ENCODE measurements around the gene GPAM. TPM values are rescaled to one million over a fixed set of nuclear protein-coding genes. Genes with fewer than 3 reads are reported as not detected.

Gene GPAM
- total and polyA plus RNA-seq, 2 donors (not counting 1 experiment from before 2014, with no cell fraction given) = 2.6 to 8.2 TPM

DNA sequence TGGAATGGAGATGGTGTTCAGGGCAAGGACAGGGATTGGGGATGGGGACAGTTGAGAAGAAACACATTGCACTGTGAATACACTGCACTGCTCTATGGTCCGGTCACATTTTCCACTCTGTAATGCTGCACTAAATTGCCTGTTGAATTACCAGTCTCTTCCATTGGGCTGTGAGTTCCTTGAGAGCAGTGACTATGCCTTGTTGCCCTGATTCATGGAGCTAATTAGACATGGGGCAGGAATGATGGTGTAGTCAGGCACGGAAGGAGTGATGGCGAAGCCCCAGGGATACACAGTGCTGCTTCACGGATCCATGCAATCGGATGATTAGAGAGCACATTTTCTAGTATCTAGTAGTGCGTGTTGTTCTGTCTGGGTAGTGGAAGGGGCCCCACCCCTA is 25.4 kb upstream of the GPAM start:
- no peaks in the 10 kb centered on the region for H4K20me1 ChIP-seq (ENCODE audit: control insufficient read depth, insufficient read depth, low read length, poor library complexity, severe bottlenecking)
- no peak for DNase-seq
- no peaks in the 10 kb centered on the region for H3K9me3 Mint-ChIP-seq (ENCODE audit: insufficient read depth)
- H3K9me3 ChIP-seq (ENCODE audit: control extremely low read depth in 1 of 3, control insufficient read depth in 2 of 3, insufficient read depth in 1 of 3, low read length in 2 of 3) = peaks cover 0 to 1% (median 0%) of the 10 kb centered on the region in 3 donors
- no peaks in the 10 kb centered on the region for H3K79me2 ChIP-seq (ENCODE audit: control insufficient read depth, insufficient read depth, low read length)
- CTCF ChIA-PET = no interaction called here
- H3K9ac ChIP-seq (ENCODE audit: low read length) = no peak overlapping the region
- H3K4me2 ChIP-seq (replicated peaks; ENCODE audit: low read depth, low read length, poor library complexity, severe bottlenecking) = no peak overlapping the region
- H3K36me3 ChIP-seq (replicated peaks in 1 of 2; ENCODE audit: control extremely low read depth in 1 of 2, control insufficient read depth in 1 of 2, extremely low read depth in 1 of 2, insufficient read depth in 2 of 2, low read length in 1 of 2) = no peaks in the 10 kb centered on the region
- WGBS (ENCODE audit: insufficient coverage) = 97% methylated on average over 4 of the region's 6 CpGs
- TF ChIP-seq, protein P1, sequence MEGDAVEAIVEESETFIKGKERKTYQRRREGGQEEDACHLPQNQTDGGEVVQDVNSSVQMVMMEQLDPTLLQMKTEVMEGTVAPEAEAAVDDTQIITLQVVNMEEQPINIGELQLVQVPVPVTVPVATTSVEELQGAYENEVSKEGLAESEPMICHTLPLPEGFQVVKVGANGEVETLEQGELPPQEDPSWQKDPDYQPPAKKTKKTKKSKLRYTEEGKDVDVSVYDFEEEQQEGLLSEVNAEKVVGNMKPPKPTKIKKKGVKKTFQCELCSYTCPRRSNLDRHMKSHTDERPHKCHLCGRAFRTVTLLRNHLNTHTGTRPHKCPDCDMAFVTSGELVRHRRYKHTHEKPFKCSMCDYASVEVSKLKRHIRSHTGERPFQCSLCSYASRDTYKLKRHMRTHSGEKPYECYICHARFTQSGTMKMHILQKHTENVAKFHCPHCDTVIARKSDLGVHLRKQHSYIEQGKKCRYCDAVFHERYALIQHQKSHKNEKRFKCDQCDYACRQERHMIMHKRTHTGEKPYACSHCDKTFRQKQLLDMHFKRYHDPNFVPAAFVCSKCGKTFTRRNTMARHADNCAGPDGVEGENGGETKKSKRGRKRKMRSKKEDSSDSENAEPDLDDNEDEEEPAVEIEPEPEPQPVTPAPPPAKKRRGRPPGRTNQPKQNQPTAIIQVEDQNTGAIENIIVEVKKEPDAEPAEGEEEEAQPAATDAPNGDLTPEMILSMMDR (IDR thresholded peaks at IDR 0.05) = no peak
- no peak for TF ChIP-seq EZH2 (IDR thresholded peaks at IDR 0.05; ENCODE audit: borderline replicate concordance, insufficient read depth, low read depth, low read length, poor library complexity, severe bottlenecking)
- H3K4me3 Mint-ChIP-seq = no peak overlapping the region
- no peak overlapping the region for H3K27ac Mint-ChIP-seq
- no peak overlapping the region for H3K4me3 ChIP-seq (ENCODE audit: control extremely low read depth in 1 of 5, extremely low read depth in 1 of 5, insufficient read depth in 1 of 5, low read depth in 2 of 5, low read length in 4 of 5)
- no peak for ATAC-seq (ENCODE audit: low read depth)
- no peak overlapping the region for H2AFZ ChIP-seq (ENCODE audit: insufficient read depth, low read depth, low read length, poor library complexity, severe bottlenecking)
- peaks cover 0 to 21% of the 10 kb centered on the region in 2 donors for H3K4me1 ChIP-seq (ENCODE audit: control insufficient read depth in 2 of 2, insufficient read depth in 2 of 2, low read length in 2 of 2)
- POLR2A ChIA-PET = no interaction called here
- peaks cover 19% of the 10 kb centered on the region for H3K4me1 Mint-ChIP-seq
- intact Hi-C loops (cut with micrococcal nuclease) = no loop called here
- H3K27ac ChIP-seq (ENCODE audit: low read length in 2 of 2) = no peak overlapping the region
- H3K27me3 ChIP-seq (replicated peaks in 1 of 4; ENCODE audit: control extremely low read depth in 1 of 4, control insufficient read depth in 3 of 4, insufficient read depth in 4 of 4, low read length in 3 of 4) = peaks cover 0 to 3% (median 0%) of the 10 kb centered on the region in 4 experiments
- H3K27me3 Mint-ChIP-seq = peaks cover 3% of the 10 kb centered on the region

GRCh38 chr10:112208292-112208691 is 24.7 kb upstream of the GPAM start:
- Histone ChIP-seq H3K79me2 (ENCODE audit: control insufficient read depth, insufficient read depth, low read length) (no peaks in the 10 kb centered on the region), H3K9me3 (ENCODE audit: control extremely low read depth in 1 of 3, control insufficient read depth in 2 of 3, insufficient read depth in 1 of 3, low read length in 2 of 3) (peaks cover 0 to 1% (median 0%) of the 10 kb centered on the region in 3 donors), H3K36me3 (replicated peaks in 1 of 2; ENCODE audit: control extremely low read depth in 1 of 2, control insufficient read depth in 1 of 2, extremely low read depth in 1 of 2, insufficient read depth in 2 of 2, low read length in 1 of 2) (no peaks in the 10 kb centered on the region), H4K20me1 (ENCODE audit: control insufficient read depth, insufficient read depth, low read length, poor library complexity, severe bottlenecking) (no peaks in the 10 kb centered on the region), H3K4me1 (ENCODE audit: control insufficient read depth in 2 of 2, insufficient read depth in 2 of 2, low read length in 2 of 2) (peaks cover 0 to 21% of the 10 kb centered on the region in 2 donors), H3K9ac (ENCODE audit: low read length) (no peak overlapping the region), H2AFZ (ENCODE audit: insufficient read depth, low read depth, low read length, poor library complexity, severe bottlenecking) (no peak overlapping the region), H3K27me3 (replicated peaks in 1 of 4; ENCODE audit: control extremely low read depth in 1 of 4, control insufficient read depth in 3 of 4, insufficient read depth in 4 of 4, low read length in 3 of 4) (peaks cover 0 to 3% (median 0%) of the 10 kb centered on the region in 4 experiments), H3K27ac (ENCODE audit: low read length in 2 of 2) (no peak overlapping the region), H3K4me2 (replicated peaks; ENCODE audit: low read depth, low read length, poor library complexity, severe bottlenecking) (no peak overlapping the region), H3K4me3 (ENCODE audit: control extremely low read depth in 1 of 5, extremely low read depth in 1 of 5, insufficient read depth in 1 of 5, low read depth in 2 of 5, low read length in 4 of 5) (no peak overlapping the region)
- CTCF ChIA-PET = no interaction called here
- no peak for ATAC-seq (ENCODE audit: low read depth)
- POLR2A ChIA-PET = no interaction called here
- DNase-seq = no peak
- TF ChIP-seq, protein P1 (IDR thresholded peaks at IDR 0.05) = no peak
- TF ChIP-seq EZH2 (IDR thresholded peaks at IDR 0.05; ENCODE audit: borderline replicate concordance, insufficient read depth, low read depth, low read length, poor library complexity, severe bottlenecking) = no peak
- H3K27ac Mint-ChIP-seq = no peak overlapping the region
- H3K4me3 Mint-ChIP-seq = no peak overlapping the region
- H3K4me1 Mint-ChIP-seq = peaks cover 22% of the 10 kb centered on the region
- intact Hi-C loops (cut with micrococcal nuclease) = no loop called here
- H3K9me3 Mint-ChIP-seq (ENCODE audit: insufficient read depth) = no peaks in the 10 kb centered on the region
- 54% methylated on average over 2 of the region's 4 CpGs for WGBS (ENCODE audit: insufficient coverage)
- peaks cover 3% of the 10 kb centered on the region for H3K27me3 Mint-ChIP-seq
